HG03558 (cell line): ENCODE results near the gene SUN1.
"Not testable (repeated sequence)": the region's sequence is repeated elsewhere in the genome, so short reads cannot be mapped to it uniquely, and the experiment has no call there.

Source experiments
- ATAC-seq: cut with Tn5 transposase; IDR thresholded peaks from one replicate; pipeline ENCODE4 v1.9.1; 2021; ENCODE audit warnings: moderate number of reproducible peaks; ENCODE audit not compliant: unreplicated experiment; ENCODE audit errors: extremely low read depth

The SUN1 gene

DNA sequence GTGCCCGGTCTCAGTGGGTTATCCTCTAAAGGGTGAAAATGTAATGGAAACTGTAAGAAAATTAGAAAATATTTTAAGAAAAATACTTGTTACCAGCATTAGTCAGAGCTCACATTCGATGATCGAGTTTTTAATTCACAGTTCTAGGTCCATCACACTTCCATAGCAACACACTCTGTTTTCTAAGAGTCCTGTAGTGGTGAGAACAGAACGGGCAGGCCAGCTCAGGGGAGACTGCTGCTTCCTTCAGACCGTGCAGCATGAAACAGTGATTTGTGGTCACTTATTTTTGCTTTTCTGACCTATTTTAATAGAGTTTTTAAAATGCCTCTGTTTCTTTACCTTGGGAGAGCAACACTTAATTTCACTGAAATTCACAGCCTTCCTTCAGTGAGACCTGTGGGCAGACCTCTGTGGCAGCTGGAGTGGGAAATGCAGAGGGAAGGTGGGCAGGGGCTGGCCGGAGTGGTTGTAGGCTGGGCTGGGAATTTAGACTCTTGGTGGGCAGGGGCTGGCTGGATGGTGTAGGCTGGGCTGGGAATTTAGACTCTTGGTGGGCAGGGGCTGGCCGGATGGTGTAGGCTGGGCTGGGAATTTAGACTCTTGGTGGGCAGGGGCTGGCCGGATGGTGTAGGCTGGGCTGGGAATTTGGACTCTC is 1.5 kb downstream of the SUN1 start:
- ATAC-seq = no peak

DNA sequence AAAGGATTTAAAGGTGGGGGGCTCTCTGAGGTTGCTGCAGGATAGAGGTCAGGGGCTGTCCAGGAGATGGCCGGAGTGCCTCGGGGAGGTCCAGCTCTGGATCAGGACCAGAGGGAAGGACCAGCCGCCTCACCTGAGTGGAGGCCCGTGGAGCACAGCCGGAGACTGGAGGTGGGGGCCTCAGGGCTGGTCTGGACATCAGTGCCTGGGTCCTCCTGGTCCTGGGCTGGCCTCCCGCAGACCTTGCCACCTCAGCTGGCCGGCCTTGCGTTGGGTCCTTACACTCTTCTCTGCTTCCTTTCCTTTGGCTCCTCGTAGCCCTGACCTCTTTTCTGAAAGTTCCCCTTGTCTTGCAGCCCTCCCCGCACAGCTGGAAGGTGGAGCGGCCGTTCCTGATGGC is 2.0 kb downstream of the SUN1 start:
- ATAC-seq = no peak

DNA sequence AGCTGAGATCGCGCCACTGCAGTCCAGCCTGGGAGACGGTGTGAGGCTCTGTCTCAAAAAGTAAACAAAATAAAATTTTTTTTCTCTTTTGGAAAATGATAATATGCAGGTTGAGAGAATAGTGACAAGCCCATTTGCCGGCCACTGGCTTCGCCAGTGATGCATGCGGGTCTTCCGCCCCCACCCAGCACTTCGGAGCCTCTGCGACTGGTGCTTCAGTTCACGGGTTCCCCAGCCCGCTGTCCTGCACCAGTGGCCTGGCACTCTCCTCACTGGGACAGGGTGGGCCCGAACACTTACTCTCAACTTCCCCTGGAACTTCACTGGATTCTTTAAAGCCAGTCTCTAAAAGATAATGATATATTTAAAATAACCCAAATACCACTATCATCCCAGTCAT is 2.7 kb downstream of the SUN1 start:
- ATAC-seq = no peak

DNA sequence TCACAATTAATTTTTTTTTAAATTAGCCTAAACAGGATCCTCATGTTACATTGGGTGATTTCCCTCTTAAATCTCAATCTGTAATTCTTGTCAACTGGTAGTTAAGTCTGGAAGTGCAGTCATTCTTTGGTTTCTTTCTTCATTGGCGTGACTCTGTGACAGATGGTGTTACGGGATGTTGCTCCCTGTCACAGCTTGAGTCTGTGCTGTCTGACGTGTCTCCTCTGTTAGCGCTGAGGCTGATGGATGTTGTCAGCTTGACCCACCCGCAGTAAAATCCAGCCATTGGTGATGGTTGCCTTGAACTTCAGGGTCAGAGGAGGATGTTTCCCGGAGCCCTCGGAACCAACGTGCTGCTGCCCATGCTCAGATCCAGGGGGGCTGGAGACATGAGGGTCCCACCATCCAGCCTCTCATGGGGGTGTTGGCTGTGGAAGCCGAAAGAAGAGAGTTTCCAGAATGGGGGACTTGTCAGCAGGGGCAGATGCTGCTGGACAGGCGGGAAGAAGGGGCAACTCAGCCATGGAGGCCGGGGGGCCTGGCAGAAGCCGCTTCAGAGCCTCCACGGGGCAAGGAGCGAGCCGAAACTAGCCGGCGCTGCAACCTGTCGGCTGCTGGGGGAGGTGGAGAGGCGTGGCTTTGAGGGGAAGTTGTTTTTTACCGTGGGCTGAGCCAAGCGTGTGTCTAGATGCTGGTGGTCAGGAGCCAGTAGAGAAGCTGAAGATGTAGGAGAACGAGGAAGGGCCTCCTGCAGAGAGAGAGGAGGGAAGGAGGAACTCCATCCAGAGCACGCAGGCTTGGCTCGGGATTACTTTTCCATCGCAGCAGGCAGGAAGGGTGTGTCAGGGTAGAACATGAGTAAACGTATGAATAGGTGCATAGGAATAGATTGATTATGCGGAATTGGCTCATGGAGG is 3.5 kb downstream of the SUN1 start:
- ATAC-seq = no peak

DNA sequence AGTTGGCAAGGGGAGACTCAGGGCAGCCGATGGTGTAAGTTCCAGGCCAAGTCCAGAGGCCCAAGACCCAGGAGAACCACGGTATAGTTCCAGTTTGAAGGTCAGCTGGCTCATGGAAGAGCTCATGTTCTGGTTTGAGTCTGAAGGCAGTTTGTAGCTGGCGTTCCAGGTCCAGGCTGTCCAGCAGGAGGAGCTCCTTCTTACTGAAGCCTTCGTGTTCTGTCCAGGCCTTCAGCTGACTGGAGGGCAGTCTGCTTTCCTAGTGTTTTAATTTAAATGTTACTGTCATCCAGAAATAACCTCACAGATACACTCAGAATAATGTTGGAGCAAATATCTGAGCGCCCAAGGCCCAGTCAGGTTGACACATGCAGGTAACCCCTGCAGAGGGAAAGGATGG is 4.2 kb downstream of the SUN1 start:
- ATAC-seq = no peak

DNA sequence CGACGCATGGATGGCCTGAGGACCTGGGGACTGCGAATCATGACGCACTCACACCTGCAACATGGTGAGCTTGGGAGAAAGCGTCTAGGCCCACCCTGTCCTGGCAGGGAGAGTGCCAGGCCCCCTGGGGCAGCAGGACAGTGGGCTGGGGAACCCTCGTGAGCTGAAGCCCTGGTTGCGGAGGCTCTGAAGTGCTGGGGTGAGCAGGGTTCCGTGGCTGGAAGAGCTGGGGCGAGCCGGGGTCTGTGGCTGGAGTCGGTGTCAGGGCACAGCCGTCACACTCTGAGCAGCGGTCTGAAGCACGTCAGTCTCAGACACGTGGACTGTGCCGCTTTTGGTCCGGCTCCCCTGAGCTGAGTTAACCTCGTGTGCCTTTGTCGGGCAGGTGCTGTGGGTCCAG is 4.7 kb downstream of the SUN1 start:
- no peak for ATAC-seq

DNA sequence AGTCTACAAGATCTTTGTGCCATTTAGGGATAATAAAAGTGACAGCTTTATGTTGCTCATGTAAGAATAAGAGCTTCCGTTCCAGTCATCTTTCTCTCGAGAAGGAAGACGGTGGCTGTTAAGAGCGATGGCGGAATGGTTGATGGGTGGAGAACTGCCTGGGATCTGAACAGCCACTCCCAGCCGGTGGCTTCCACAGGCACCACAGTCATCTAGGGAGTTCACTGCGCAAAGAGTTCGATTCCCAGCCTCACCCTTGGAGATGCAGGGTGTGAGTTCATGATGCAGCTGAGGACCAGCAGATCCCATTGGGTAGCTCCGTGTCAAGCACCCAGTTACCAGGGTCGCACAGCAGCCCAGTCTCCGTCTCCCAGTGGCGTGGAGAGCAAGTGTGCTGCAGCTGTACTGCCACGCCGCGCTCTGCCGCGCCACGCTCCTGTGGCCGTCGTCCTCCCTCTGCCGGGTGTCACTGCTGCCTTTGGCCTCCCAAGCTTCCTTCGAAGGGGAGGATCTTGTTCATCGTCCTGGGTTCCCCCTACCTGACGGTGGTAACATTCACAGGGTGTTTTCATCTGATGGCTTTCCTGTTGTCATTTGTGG is 7.8 kb downstream of the SUN1 start:
- ATAC-seq = no peak

DNA sequence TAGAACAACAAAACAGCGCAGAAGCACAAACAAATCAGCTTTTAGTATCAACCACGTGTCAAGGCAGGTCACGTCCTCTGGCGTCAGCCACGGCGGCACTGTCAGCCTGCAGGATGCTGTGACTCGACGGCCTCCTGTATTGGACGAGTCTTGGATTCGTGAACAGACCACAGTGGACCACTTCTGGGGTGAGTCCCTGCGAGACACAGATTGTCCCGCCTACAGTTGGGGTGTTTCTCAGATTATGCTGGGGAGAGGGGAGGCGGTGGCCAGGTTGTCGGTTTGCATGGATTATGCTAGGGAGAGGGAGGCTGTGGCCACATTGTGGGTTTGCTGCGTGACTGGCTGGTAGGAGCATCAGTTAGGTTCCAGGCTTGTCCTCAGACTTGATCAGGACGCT is 9.7 kb downstream of the SUN1 start:
- ATAC-seq = no peak

DNA sequence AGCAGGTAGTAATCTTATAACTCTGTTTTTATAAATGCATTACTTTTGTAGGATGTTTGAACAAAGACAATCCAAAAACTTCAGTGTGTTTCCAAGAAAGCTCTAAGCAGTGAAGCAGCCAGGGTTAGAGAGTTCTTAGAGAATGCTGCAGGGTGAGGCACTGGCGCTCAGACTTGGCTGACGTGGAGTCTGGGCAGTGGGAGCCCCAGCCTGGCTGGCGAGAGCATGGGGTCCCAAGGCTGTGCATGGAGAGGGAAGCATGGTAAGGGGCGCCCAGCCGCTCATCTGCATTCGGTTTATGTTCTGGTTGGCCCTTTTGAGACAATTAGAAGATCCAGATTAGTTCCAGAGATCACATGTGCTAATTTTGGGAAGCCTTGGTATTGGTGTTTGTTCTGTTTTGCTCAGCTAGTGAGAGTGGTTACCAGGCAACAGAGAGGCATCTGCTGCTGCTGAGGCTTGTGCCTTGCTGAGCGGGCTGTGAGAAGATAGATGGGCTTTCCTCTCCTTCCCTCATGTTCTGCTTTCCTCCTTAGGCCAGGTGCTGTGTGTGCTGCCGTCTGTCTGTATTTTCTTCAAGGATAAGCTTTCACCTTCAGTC is 10.3 kb downstream of the SUN1 start:
- no peak for ATAC-seq

DNA sequence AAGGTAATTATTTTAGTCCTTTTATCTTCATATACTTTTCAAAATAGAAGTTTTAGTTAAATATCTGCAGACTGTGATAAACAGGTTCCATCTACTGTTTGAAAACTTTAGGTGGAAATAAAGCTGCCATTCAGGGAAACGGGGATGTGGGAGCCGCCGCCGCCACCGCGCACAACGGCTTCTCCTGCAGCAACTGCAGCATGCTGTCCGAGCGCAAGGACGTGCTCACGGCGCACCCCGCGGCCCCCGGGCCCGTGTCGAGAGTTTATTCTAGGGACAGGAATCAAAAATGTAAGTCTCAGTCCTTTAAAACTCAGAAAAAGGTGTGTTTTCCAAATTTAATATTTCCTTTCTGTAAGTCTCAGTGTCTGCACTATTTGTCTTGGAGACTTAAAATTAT is 11.0 kb downstream of the SUN1 start:
- ATAC-seq = no peak

DNA sequence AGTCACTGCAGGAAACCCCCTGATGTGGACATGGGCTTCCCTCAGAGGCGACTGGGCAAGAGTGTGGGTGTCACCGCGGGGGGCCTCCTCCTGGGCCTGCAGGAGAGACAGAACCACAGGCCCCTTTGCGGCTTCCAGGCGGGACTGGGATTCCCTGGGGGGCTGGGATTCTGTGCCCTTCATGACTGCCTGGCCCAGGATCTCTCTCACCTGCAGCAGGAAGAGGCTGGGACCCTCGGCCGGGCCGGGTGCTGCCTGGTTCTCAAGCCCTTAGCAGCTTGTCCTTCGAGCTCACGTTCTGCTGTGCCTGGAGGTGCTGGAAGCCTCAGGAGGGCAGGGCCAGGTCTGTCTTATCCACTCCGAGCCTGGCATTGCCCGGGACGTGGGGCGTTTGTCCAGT is 11.8 kb downstream of the SUN1 start:
- ATAC-seq = no peak

DNA sequence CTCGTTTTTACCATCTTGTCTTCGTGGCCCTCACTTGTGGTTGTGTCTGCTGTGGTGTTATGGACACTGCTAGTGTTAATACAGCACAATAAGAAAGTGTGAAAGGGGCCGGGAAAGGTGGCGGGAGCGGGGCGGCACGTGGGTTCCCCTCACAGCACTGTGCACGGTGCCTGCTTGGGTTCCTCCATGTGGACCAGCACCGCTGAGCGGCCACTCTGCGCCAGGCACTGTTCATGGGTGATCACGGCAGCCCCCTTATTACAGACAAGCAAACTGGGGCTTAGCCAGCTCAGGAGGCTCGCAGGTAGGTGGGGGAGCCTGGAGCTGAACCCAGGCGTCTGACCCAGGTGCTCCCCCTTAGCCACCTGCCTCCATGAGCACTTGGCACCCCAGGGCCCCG is 12.2 kb downstream of the SUN1 start:
- ATAC-seq = no peak

DNA sequence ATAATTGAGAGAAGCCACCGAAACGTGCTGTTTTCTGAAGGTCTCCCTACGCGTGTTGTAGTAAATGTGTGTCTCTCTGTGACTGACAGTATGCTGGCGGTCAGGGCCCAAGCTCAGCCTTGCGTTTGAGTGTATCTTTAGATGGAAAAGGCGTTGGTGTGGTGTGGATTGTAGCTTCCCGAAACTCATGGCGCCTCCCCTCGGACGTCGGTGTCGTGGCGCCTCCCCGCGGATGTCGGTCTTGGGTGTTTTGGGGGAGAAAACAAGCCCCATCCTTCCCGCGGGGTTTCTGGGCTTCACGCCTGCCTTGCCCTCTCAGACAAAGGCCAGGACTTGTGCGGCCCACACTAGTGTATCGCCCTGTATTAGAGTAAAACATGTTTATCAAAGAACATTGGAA is 12.8 kb downstream of the SUN1 start:
- no peak for ATAC-seq

DNA sequence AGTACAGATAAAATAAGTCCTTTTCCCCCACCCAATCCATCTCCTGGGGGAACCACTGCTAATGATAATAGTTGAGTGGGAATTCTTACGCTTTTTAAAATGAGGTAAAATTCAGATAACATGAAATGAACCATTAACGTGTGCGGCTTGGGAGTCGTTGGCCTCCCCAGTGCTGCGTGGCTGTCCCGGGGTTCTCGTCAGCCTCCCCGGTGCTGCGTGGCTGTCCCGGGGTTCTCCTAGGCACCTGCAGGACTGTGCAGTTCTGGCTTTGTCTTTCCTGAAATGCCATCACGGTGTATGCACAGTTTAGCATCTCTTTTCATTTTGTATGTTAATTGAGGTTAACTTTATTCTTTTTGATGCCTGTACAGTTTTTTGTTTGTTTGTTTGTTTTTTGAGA is 13.5 kb downstream of the SUN1 start:
- ATAC-seq = no peak

DNA sequence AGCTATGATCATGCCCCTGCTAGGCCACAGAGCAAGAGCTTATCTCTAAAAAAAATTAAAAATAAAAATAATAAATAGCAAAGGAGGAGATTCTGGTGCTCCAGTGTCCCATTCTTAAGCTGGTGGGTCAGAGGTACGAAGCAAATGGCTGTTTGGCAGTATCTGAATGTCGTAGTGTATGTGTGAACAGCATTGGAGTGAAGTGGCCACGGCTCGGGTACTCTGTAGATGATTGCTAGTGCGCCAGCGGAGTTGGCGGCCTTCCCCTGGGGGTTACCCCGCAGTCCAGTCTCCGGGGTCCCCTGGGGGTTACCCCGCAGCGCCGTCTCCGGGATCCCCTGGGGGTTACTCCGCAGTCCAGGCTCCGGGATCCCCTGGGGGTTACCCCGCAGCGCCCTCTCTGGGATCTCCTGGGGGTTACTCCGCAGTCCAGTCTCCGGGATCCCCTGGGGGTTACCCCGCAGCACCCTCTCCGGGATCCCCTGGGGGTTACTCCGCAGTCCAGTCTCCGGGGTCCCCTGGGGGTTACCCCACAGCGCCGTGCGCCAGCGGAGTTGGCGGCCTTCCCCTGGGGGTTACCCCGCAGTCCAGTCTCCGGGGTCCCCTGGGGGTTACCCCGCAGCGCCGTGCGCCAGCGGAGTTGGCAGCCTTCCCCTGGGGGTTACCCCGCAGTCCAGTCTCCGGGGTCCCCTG is 14.8 kb downstream of the SUN1 start:
- ATAC-seq = not testable (repeated sequence)

DNA sequence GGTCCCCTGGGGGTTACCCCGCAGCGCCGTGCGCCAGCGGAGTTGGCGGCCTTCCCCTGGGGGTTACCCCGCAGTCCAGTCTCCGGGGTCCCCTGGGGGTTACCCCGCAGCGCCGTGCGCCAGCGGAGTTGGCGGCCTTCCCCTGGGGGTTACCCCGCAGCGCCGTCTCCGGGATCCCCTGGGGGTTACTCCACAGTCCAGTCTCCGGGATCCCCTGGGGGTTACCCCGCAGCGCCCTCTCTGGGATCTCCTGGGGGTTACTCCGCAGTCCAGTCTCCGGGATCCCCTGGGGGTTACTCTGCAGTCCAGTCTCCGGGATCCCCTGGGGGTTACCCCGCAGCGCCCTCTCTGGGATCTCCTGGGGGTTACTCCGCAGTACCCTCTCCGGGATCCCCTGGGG is 15.5 kb downstream of the SUN1 start:
- not testable (repeated sequence) for ATAC-seq

DNA sequence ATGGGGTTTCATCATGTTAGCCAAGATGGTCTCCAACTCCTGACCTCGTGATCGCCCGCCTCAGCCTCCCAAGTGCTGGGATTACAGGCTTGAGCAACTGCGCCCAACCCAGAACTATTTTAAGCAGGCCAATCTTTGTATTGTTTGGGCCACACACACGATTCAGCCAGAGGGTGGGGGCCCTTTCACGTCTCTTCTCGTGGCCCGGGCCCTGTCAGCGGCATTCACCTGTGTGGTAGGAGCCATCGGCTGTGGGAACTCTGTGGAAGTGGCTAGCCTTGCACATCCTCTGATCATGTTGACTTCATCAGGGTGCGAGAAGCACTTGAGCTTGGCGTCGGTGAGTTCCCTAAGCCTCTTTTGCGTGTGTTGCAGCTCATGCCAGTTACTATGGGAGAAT is 16.9 kb downstream of the SUN1 start:
- ATAC-seq = no peak

DNA sequence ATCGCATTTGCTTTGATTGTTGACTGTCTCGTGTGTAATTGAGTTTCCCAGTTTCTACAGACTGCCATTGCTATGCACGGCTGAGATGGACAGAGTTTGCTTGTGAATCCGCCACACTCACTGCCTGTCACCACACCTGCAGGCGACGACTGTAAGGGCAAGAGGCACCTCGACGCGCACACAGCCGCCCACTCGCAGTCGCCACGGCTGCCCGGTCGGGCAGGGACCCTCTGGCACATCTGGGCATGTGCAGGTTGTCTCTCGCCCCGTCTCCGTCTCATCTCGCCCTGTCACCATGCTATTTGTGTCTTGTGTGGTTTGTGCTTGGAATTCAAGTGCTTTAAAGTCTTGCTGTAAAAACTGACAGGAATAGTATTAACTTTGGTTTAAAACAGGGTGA is 17.5 kb downstream of the SUN1 start:
- ATAC-seq = no peak

DNA sequence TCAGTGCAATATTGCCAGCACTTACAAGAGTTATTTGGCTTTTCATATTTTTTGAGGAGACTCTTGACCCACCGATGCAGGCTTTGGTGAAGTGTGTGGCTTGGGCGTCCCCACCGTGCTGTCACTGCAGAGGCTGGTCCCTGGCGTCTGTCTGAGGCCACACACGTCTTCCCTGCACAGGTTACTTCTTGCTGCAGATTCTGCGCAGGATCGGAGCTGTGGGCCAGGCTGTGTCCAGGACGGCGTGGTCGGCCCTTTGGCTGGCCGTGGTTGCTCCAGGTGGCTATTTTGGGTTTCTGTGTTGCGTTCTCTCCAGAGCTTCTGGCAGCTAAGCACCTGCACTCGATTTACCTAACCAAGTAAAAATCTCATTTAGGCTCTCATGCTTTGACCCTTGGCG is 18.9 kb downstream of the SUN1 start:
- no peak for ATAC-seq

DNA sequence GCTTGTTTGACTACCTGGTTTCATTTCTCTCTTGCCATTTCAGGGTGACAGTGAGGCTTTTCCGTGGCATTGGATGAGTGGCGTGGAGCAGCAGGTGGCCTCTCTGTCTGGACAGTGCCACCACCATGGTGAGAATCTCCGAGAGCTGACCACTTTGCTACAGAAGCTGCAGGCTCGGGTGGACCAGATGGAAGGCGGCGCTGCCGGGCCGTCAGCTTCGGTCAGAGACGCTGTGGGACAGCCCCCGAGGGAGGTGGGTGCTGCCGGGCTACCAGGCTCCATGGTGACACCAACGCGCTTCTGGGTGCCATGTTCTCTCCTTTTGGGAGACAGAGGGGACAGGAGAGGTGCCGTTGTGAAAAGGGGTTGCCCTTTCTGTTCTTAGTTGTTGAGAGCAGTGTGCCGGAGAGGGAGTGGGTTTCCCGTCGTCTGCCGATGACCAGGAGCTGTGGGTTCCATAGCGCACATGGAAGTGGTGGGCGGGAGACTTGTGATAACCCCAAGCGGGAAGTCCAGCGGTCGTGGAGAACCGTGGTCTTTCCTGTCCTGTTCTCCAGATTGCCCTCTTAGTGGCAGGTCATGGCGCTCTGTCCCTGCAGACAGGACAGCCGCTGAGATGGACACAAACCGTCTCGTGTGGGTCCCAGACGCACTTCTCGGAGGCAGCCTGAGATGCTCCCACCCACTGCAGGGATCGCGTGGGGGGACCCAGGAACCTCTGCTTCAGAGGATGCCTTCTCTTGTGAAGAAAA is 21.3 kb downstream of the SUN1 start:
- no peak for ATAC-seq
